HCT116 (cell line): ENCODE data around the gene IL22RA2. TPM values are rescaled to one million over a fixed set of nuclear protein-coding genes. Genes with fewer than 3 reads are reported as not detected.

ENCODE experiments used
- ATAC-seq: fragments of 200-7000 bp; cut with Tn5 transposase; 2 replicates; pipeline ENCODE4 v1.9.1; 2020; ENCODE audit warnings: mild to moderate bottlenecking, moderate library complexity
- BruUV-seq: library from RNA; stranded (reverse); fragments of 400-500 nt; replicated peaks from 2 replicates; lab custom pipeline; 2021; lab: Mats Ljungman, UMichigan
- CTCF ChIA-PET: fragments of 300-600 bp; sonication (Branson Sonifier 250); formaldehyde crosslinking; loops from one replicate; lab custom pipeline; 2021; ENCODE audit warnings: antibody characterized with exemption; lab: Charles Lee
- POLR2A ChIA-PET: fragments of 300-600, 350-600 bp; sonication (Branson Sonifier 250); formaldehyde crosslinking; loops from one replicate; lab custom pipeline; 2021; ENCODE audit warnings: antibody characterized with exemption; lab: Charles Lee
- RAD21 ChIA-PET, 2 experiments: fragments of 300-600 bp; sonication (Branson Sonifier 250); formaldehyde crosslinking; loops; one replicate each; lab custom pipeline; 2023; ENCODE audit warnings: low total read pairs in 2 of 2; ENCODE audit not compliant: uncharacterized antibody in 2 of 2, unreplicated experiment in 2 of 2, low non-redundant PET in 1 of 2; lab: Charles Lee
- DNase-seq: peaks from one replicate; pipeline ENCODE4 v3.0.0-alpha.2; 2010; ENCODE audit warnings: low read depth, low spot score
- H2AFZ ChIP-seq: fragments of 200-600 bp; shearing (Covaris generic), sonication (generic); 2 replicates; pipeline ENCODE4 v1.6.1; 2017; ENCODE audit warnings: low read depth, mixed run types, mixed read lengths, antibody characterized with exemption, low read length; ENCODE audit not compliant: poor library complexity, severe bottlenecking
- H3K27ac ChIP-seq: 2 replicates; pipeline ENCODE4 v1.5.1; 2012; ENCODE audit warnings: low read depth, low read length
- H3K27me3 ChIP-seq: fragments of 200-600 bp; sonication (generic); 2 replicates; pipeline ENCODE4 v1.6.1; 2016; ENCODE audit warnings: mixed run types, low read length, mixed read lengths; ENCODE audit not compliant: insufficient read depth
- H3K36me3 ChIP-seq, 2 experiments: fragments of 200-500 bp in 1 of 2; fragments of 200-600 bp in 1 of 2; sonication (Bioruptor generic) in 1 of 2; sonication (generic) in 1 of 2; 2 replicates each; pipeline versions ENCODE4 v1.5.1 to v1.6.1; 2014 to 2016; ENCODE audit warnings: low read length in 2 of 2, inconsistent platforms in 1 of 2, mixed read lengths in 1 of 2, mixed run types in 1 of 2; ENCODE audit not compliant: insufficient read depth in 2 of 2, control insufficient read depth in 1 of 2
- H3K4me1 ChIP-seq, 2 experiments: fragments of 200-600 bp in 1 of 2; sonication (generic) in 1 of 2; 2 replicates each; pipeline versions ENCODE4 v1.5.1 to v1.6.1; 2012 to 2017; ENCODE audit warnings: low read length in 2 of 2, inconsistent platforms in 1 of 2, mild to moderate bottlenecking in 1 of 2, mixed read lengths in 1 of 2, mixed run types in 1 of 2, moderate library complexity in 1 of 2; ENCODE audit not compliant: insufficient read depth in 2 of 2, control insufficient read depth in 1 of 2
- H3K4me2 ChIP-seq: fragments of 200-600 bp; sonication (generic); 2 replicates; pipeline ENCODE4 v1.6.1; 2017; ENCODE audit warnings: mixed run types, low read length, mixed read lengths
- H3K4me3 ChIP-seq, 2 experiments: fragments of 200-600 bp in 1 of 2; sonication (generic) in 1 of 2; replicated peaks in 1 of 2; 2 replicates each; pipeline ENCODE4 v1.5.1; 2011 to 2016; ENCODE audit warnings: low read length in 2 of 2, control low read depth in 1 of 2, low read depth in 1 of 2, mild to moderate bottlenecking in 1 of 2, mixed read lengths in 1 of 2, mixed run types in 1 of 2
- H3K79me2 ChIP-seq: fragments of 200-600 bp; sonication (generic); 2 replicates; pipeline ENCODE4 v1.6.1; 2017; ENCODE audit warnings: mild to moderate bottlenecking, mixed run types, low read length, moderate library complexity, mixed read lengths; ENCODE audit not compliant: insufficient read depth
- H3K9ac ChIP-seq: fragments of 200-600 bp; sonication (generic); 2 replicates; pipeline ENCODE4 v1.6.1; 2016; ENCODE audit warnings: low read length, mixed read lengths
- H3K9me2 ChIP-seq: fragments of 200-600 bp; sonication (generic), shearing (Covaris generic); 2 replicates; pipeline ENCODE4 v1.6.1; 2017; ENCODE audit warnings: mixed run types, mild to moderate bottlenecking, moderate library complexity; ENCODE audit not compliant: insufficient read depth
- H3K9me3 ChIP-seq, 2 experiments: fragments of 200-500 bp in 1 of 2; fragments of 200-600 bp in 1 of 2; sonication (Bioruptor generic) in 1 of 2; sonication (generic) in 1 of 2; 2 replicates each; pipeline ENCODE4 v1.6.1; 2014 to 2017; ENCODE audit warnings: low read length in 2 of 2, mixed read lengths in 2 of 2, inconsistent platforms in 1 of 2, low read depth in 1 of 2, mild to moderate bottlenecking in 1 of 2, mixed run types in 1 of 2, moderate library complexity in 1 of 2; ENCODE audit not compliant: control insufficient read depth in 1 of 2, insufficient read depth in 1 of 2
- H4K20me1 ChIP-seq: fragments of 200-600 bp; sonication (generic), shearing (Covaris generic); 2 replicates; pipeline ENCODE4 v1.6.1; 2017; ENCODE audit warnings: mixed run types, mild to moderate bottlenecking, moderate library complexity; ENCODE audit not compliant: insufficient read depth
- ATF3 ChIP-seq: IDR thresholded peaks from 2 replicates; pipeline ENCODE4 v1.6.1; 2012
- CBX3 ChIP-seq: IDR thresholded peaks from 2 replicates; pipeline ENCODE4 v1.6.1; 2012; ENCODE audit warnings: low read depth
- EZH2 ChIP-seq: fragments of 200-600 bp; sonication (generic); IDR thresholded peaks from 2 replicates; pipeline ENCODE4 v1.6.1; 2017; ENCODE audit warnings: antibody characterized with exemption, mixed run types
- EZH2phosphoT487 ChIP-seq: fragments of 200-600 bp; IDR thresholded peaks from 2 replicates; pipeline ENCODE4 v1.6.1; 2018; ENCODE audit warnings: antibody characterized with exemption, borderline replicate concordance
- POLR2AphosphoS5 ChIP-seq: IDR thresholded peaks from 2 replicates; pipeline ENCODE4 v1.6.1; 2011; ENCODE audit warnings: mild to moderate bottlenecking, low read depth, low read length, moderate library complexity
- RAD21 ChIP-seq: IDR thresholded peaks from 2 replicates; pipeline ENCODE4 v1.6.1; 2012; ENCODE audit warnings: low read depth, mild to moderate bottlenecking
- SIN3A ChIP-seq: IDR thresholded peaks from 2 replicates; pipeline ENCODE4 v1.6.1; 2012; ENCODE audit warnings: low read depth
- SP1 ChIP-seq: IDR thresholded peaks from 2 replicates; pipeline ENCODE4 v1.6.1; 2012; ENCODE audit warnings: low read depth
- TCF7L2 ChIP-seq: IDR thresholded peaks from 2 replicates; pipeline ENCODE4 v1.7.0; 2011; ENCODE audit warnings: borderline replicate concordance, inconsistent platforms; ENCODE audit not compliant: insufficient read depth, insufficient read length; ENCODE audit errors: extremely low read depth
- YY1 ChIP-seq: IDR thresholded peaks from 2 replicates; pipeline ENCODE4 v1.6.1; 2011; ENCODE audit warnings: low read length, low read depth, moderate library complexity, mild to moderate bottlenecking; ENCODE audit not compliant: insufficient replicate concordance; ENCODE audit errors: extremely low read depth
- ZFX ChIP-seq: fragments of 450-650 bp; IDR thresholded peaks from 2 replicates; pipeline ENCODE4 v1.6.1; 2017
- ZNF274 ChIP-seq: fragments of 200-500 bp; sonication (Bioruptor generic); IDR thresholded peaks from 2 replicates; pipeline ENCODE4 v1.6.1; 2014; ENCODE audit warnings: mild to moderate bottlenecking, low read depth, low read length, inconsistent platforms
- intact Hi-C: fragments of 100-400 bp; cut with micrococcal nuclease; formaldehyde crosslinking; loops from 2 replicates; pipeline ENCODE4 v1.10.0; 2022
- total RNA-seq: library from RNA; stranded (reverse); gene quantifications from one replicate; pipeline ENCODE4 v1.2.1, GENCODE V29; 2021; ENCODE audit not compliant: unreplicated experiment

The IL22RA2 gene
- total RNA-seq, 1 experiment from 2014 or later = not detected

GRCh38 chr6:137216875-137217553 is 43.6 kb upstream of the IL22RA2 start:
- no peak overlapping the region for H3K4me2 ChIP-seq
- no peaks in the 10 kb centered on the region for H3K36me3 ChIP-seq
- H3K9ac ChIP-seq = no peak overlapping the region
- intact Hi-C loops = no loop called here
- DNase-seq (no peak), ATAC-seq (no peak)
- H3K79me2 ChIP-seq = peaks cover 67% of the 10 kb centered on the region
- TF ChIP-seq EZH2 (no peak), POLR2AphosphoS5 (no peak), EZH2phosphoT487 (no peak), YY1 (no peak), ZNF274 (no peak), ZFX (no peak), RAD21 (no peak), ATF3 (no peak), TCF7L2 (no peak), SP1 (no peak), CBX3 (no peak), SIN3A (no peak)
- no peaks in the 10 kb centered on the region for H3K9me3 ChIP-seq
- H4K20me1 ChIP-seq = no peaks in the 10 kb centered on the region
- peaks cover 11 to 23% of the 10 kb centered on the region in 2 experiments for H3K4me1 ChIP-seq
- CTCF ChIA-PET = no interaction called here
- RAD21 ChIA-PET = no interaction called here
- H2AFZ ChIP-seq = no peak overlapping the region
- H3K9me2 ChIP-seq = no peaks in the 10 kb centered on the region
- H3K27ac ChIP-seq = no peak overlapping the region
- POLR2A ChIA-PET = no interaction called here
- no peak overlapping the region for H3K4me3 ChIP-seq
- BruUV-seq = no TSS peak
- no peaks in the 10 kb centered on the region for H3K27me3 ChIP-seq
